ENCODE measurements around the gene GAREM1.
A peak's percentile ranks its signal among the peaks of the same experiment; 100 is the strongest.

GAREM1 gene

DNA sequence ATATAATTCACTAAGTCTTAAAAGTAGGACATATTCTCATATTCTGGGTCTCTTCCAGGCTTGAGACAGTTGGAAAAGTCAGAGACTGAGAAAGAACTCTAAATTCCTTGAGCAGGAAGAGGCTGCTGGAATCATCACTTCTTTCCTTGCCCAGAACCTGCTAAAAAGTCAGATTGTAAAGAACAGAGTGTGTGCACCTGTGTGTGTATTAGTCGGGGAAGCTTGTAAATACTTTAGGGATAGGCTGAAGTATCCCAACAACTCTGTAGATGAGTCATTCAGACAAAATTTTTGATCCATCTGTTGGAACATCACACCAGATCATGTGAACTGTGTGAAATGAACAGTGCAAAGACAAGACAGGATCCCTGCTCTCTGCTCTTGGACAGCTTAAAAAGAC is 16.1 kb downstream of the GAREM1 start:
- H3K27ac ChIP-seq (ENCODE audit: low read length), result no peak overlapping the region
- no peaks in the 10 kb centered on the region for H3K9me3 ChIP-seq (ENCODE audit: control insufficient read depth in 1 of 2, low read length in 2 of 2)
- no peaks in the 10 kb centered on the region for H3K27me3 ChIP-seq (ENCODE audit: low read depth, low read length)
- peaks cover 0 to 15% of the 10 kb centered on the region in 2 donors for H3K4me1 ChIP-seq (ENCODE audit: control insufficient read depth in 1 of 2, insufficient read depth in 2 of 2, low read length in 2 of 2)
- H3K4me3 ChIP-seq (ENCODE audit: low read depth in 1 of 2, low read length in 2 of 2), result no peak overlapping the region
- H3K36me3 ChIP-seq (ENCODE audit: control insufficient read depth in 1 of 2, insufficient read depth in 2 of 2, low read length in 2 of 2), result no peaks in the 10 kb centered on the region

DNA sequence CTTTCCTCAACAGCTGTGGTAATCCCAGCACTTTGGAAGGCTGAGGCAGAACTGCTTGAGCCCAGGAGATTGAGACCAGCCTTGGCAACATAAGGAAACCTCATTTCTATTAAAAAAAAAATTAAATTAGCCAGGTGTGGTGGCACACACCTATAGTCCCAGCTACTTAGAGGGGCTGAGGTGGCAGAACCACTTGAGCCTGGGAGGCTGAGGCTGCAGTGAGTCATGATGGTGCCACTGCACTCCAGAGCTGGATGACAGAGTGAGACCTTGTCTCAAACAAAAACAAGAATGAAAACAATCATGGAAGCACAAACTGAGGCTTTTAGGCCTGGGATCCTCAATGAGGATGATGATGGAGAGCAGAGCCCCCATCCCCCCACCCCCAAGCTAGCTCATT is 19.8 kb downstream of the GAREM1 start:
- no peak overlapping the region for H3K27ac ChIP-seq (ENCODE audit: low read length)
- H3K36me3 ChIP-seq (ENCODE audit: control insufficient read depth in 1 of 2, insufficient read depth in 2 of 2, low read length in 2 of 2), result no peaks in the 10 kb centered on the region
- H3K27me3 ChIP-seq (ENCODE audit: low read depth, low read length), result no peaks in the 10 kb centered on the region
- no peak overlapping the region for H3K4me3 ChIP-seq (ENCODE audit: low read depth in 1 of 2, low read length in 2 of 2)
- no peaks in the 10 kb centered on the region for H3K9me3 ChIP-seq (ENCODE audit: control insufficient read depth in 1 of 2, low read length in 2 of 2)
- peaks cover 0 to 15% of the 10 kb centered on the region in 2 donors for H3K4me1 ChIP-seq (ENCODE audit: control insufficient read depth in 1 of 2, insufficient read depth in 2 of 2, low read length in 2 of 2)

DNA sequence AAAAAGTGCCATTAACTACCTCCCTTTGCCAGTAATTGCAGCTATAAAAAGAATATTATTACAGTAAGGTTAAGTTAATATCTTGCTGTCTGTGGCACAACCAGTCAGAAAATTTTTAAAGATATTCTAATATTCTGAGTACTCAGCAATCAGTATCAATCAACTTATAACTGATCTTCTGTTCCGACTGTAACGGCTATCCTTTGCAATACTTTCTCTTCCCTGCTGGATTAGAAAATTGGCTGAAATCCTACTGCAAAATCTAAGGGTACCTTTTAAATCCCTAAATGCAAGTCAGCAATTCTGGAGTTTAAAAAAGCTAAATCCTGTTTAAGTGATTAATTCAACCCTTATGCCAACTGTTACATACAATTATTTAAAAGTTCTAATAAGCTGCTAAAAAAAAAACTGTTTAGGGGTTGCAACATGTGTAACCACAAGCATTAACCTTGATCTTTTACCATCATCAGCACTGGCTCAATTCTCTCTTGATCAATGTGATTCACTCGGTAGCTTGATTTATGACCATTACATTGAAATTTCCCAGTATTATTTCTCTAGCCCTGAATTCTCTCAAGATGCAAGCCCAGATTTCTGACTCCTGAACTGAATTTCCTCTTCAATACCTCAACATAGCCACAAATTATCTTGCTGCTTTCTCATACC is 20.5 kb downstream of the GAREM1 start:
- H3K4me3 ChIP-seq (ENCODE audit: low read depth in 1 of 2, low read length in 2 of 2), result no peak overlapping the region
- H3K27ac ChIP-seq (ENCODE audit: low read length), result no peak overlapping the region
- H3K27me3 ChIP-seq (ENCODE audit: low read depth, low read length), result no peaks in the 10 kb centered on the region
- no peaks in the 10 kb centered on the region for H3K9me3 ChIP-seq (ENCODE audit: control insufficient read depth in 1 of 2, low read length in 2 of 2)
- peaks cover 0 to 9% of the 10 kb centered on the region in 2 donors for H3K4me1 ChIP-seq (ENCODE audit: control insufficient read depth in 1 of 2, insufficient read depth in 2 of 2, low read length in 2 of 2)
- H3K36me3 ChIP-seq (ENCODE audit: control insufficient read depth in 1 of 2, insufficient read depth in 2 of 2, low read length in 2 of 2), result no peaks in the 10 kb centered on the region

DNA sequence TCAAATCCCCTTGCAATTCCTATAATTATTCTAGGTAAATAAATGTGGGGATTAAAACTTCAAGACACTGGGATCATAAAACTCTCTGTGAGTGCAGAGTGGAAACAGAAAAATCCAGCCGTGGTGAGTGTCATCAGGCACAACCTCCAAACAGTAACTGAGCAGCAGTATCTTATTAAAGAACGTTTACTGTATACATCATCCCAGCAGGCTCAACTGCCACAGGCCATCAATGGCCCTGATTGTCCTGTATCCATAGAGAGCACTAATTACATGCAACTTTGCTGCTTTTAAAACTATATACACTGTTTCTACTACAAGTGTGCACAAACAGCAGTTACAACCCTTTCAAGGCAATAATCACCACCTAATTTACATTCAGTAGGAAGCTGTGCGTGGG is 23.9 kb downstream of the GAREM1 start:
- H3K4me1 ChIP-seq (ENCODE audit: control insufficient read depth in 1 of 2, insufficient read depth in 2 of 2, low read length in 2 of 2), result peaks cover 0 to 12% of the 10 kb centered on the region in 2 donors
- no peaks in the 10 kb centered on the region for H3K9me3 ChIP-seq (ENCODE audit: control insufficient read depth in 1 of 2, low read length in 2 of 2)
- H3K36me3 ChIP-seq (ENCODE audit: control insufficient read depth in 1 of 2, insufficient read depth in 2 of 2, low read length in 2 of 2), result no peaks in the 10 kb centered on the region
- no peaks in the 10 kb centered on the region for H3K27me3 ChIP-seq (ENCODE audit: low read depth, low read length)
- H3K27ac ChIP-seq (ENCODE audit: low read length), result no peak overlapping the region
- no peak overlapping the region for H3K4me3 ChIP-seq (ENCODE audit: low read depth in 1 of 2, low read length in 2 of 2)

DNA sequence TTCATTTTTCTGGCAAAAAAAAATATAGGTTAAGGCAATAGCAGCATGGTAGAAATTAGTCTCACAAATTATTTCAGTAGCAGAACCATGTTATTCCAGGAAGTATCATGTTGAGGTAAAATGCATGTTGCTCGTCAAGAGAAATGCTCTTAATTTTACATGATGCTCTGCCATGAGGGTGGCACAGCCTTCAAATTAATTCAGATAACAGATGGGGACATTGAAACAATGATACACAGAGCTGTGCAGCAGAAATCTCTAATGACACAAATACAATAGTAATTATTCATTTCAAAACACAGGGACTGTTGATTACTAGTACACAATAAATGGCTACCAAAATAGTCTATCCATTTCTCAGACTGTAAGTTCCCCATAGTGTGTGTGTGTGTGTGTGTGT is 24.8 kb downstream of the GAREM1 start:
- Histone ChIP-seq H3K27me3 (ENCODE audit: low read depth, low read length) (no peaks in the 10 kb centered on the region), H3K9me3 (ENCODE audit: control insufficient read depth in 1 of 2, low read length in 2 of 2) (no peaks in the 10 kb centered on the region), H3K4me3 (ENCODE audit: low read depth in 1 of 2, low read length in 2 of 2) (no peak overlapping the region), H3K27ac (ENCODE audit: low read length) (no peak overlapping the region), H3K36me3 (ENCODE audit: control insufficient read depth in 1 of 2, insufficient read depth in 2 of 2, low read length in 2 of 2) (no peaks in the 10 kb centered on the region), H3K4me1 (ENCODE audit: control insufficient read depth in 1 of 2, insufficient read depth in 2 of 2, low read length in 2 of 2) (peaks cover 0 to 12% of the 10 kb centered on the region in 2 donors)

DNA sequence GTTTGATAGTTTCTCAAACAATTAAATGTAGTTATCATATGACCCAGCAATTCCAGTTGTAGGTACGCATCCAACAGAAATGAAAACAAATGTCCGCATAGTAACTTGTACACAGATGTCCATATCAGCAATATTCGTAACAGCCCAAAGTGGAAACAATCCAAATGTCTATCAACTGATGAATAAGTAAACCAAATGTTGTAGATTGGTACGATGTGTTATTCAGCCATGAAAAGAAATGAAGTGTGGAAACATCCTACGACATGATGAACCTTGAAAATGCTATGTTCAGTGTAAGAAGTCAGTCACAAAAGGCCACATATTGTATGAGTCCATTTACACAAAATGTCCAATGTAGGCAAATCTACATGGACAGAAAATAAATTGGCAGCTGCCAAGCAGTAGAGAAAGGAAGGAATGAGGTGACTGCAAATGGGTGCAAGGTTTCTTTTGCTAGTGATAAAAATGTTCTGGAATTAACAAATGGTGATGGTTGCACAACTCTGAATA is 26.9 kb downstream of the GAREM1 start:
- Histone ChIP-seq H3K36me3 (ENCODE audit: control insufficient read depth in 1 of 2, insufficient read depth in 2 of 2, low read length in 2 of 2) (no peaks in the 10 kb centered on the region), H3K4me3 (ENCODE audit: low read depth in 1 of 2, low read length in 2 of 2) (no peak overlapping the region), H3K9me3 (ENCODE audit: control insufficient read depth in 1 of 2, low read length in 2 of 2) (no peaks in the 10 kb centered on the region), H3K4me1 (ENCODE audit: control insufficient read depth in 1 of 2, insufficient read depth in 2 of 2, low read length in 2 of 2) (peaks cover 0 to 12% of the 10 kb centered on the region in 2 donors), H3K27ac (ENCODE audit: low read length) (no peak overlapping the region), H3K27me3 (ENCODE audit: low read depth, low read length) (no peaks in the 10 kb centered on the region)

DNA sequence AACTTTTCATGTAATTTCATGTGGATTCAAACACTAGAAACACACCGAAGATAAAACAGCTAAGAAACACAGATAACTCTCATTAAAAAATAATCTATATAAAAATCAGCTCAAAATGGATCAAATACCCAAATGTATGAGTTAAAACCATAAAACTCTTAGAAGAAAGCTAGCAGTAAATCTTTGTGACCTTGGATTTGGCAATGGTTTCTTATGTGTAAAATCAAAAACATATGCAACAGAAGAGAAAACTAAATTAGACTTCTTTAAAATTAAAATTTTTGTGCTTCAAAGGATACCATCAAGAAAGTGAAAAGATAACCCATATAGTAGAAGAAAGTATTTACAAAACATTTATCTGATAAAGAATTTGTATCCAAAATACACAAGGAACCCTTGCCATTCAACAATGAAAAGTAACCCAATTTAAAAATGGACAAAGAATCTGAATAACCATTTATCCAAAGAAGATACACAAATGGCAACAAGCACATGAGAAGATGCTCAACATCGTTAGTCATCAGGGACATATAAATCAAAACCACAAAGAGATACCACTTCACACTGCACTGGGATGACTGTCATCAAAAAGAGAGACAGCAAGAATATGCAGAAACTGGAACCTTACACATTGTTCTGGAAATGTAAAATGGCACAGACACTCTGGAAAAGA is 27.5 kb downstream of the GAREM1 start:
- Histone ChIP-seq H3K27ac (ENCODE audit: low read length) (no peak overlapping the region), H3K9me3 (ENCODE audit: control insufficient read depth in 1 of 2, low read length in 2 of 2) (no peaks in the 10 kb centered on the region), H3K4me1 (ENCODE audit: control insufficient read depth in 1 of 2, insufficient read depth in 2 of 2, low read length in 2 of 2) (peaks cover 0 to 12% of the 10 kb centered on the region in 2 donors)

DNA sequence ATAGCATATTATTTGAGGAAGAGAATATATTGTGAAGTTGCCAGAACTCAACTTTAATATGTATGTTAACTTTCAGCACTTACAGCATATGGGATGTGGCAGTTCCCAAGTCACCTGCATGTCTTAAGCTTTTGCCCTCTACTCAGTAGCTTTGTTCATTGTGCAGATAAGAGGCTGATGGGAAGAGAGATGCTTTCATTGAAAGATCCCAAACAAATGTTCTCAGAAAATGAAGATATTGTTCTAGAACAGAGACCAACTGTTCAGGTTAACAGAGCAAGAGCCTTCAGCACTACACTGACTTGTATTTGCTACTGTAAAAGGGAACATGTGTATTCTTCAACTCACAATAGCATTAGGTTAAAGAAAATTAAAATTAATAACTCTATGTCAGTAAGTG is 28.1 kb downstream of the GAREM1 start:
- Histone ChIP-seq H3K9me3 (ENCODE audit: control insufficient read depth in 1 of 2, low read length in 2 of 2) (no peaks in the 10 kb centered on the region), H3K27me3 (ENCODE audit: low read depth, low read length) (no peaks in the 10 kb centered on the region), H3K36me3 (ENCODE audit: control insufficient read depth in 1 of 2, insufficient read depth in 2 of 2, low read length in 2 of 2) (no peaks in the 10 kb centered on the region), H3K27ac (ENCODE audit: low read length) (no peak overlapping the region), H3K4me3 (ENCODE audit: low read depth in 1 of 2, low read length in 2 of 2) (no peak overlapping the region), H3K4me1 (ENCODE audit: control insufficient read depth in 1 of 2, insufficient read depth in 2 of 2, low read length in 2 of 2) (peaks cover 0 to 13% of the 10 kb centered on the region in 2 donors)

More for the DNA sequence above, 27.5 kb downstream of the GAREM1 start:
- H3K4me3 ChIP-seq (ENCODE audit: low read depth in 1 of 2, low read length in 2 of 2), result no peak overlapping the region
- H3K36me3 ChIP-seq (ENCODE audit: control insufficient read depth in 1 of 2, insufficient read depth in 2 of 2, low read length in 2 of 2), result no peaks in the 10 kb centered on the region
- no peaks in the 10 kb centered on the region for H3K27me3 ChIP-seq (ENCODE audit: low read depth, low read length)

DNA sequence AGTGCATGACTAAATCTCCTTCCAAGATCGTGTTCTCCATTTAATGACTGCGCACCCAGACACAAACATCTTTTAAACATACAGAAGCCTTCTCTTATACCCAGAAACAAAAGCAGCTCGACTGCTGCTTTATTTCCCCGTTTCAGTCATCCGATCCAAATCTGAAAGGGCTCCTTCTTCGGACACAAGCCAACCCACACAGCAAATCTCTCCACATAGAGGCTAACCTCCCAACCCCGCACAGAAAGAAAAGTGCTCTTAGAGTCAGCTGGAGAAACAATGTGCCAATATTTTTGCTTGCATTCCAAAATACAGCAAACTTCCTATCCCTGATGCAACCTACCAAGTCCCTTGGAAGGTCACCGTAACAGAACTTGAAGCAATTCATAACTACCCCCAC is 29.1 kb downstream of the GAREM1 start:
- Histone ChIP-seq H3K27ac (ENCODE audit: low read length) (no peak overlapping the region), H3K4me3 (ENCODE audit: low read depth in 1 of 2, low read length in 2 of 2) (peak overlapping the region in 1 of 2 donors; percentile 12), H3K4me1 (ENCODE audit: control insufficient read depth in 1 of 2, insufficient read depth in 2 of 2, low read length in 2 of 2) (peaks cover 0 to 22% of the 10 kb centered on the region in 2 donors), H3K9me3 (ENCODE audit: control insufficient read depth in 1 of 2, low read length in 2 of 2) (no peaks in the 10 kb centered on the region), H3K27me3 (ENCODE audit: low read depth, low read length) (no peaks in the 10 kb centered on the region), H3K36me3 (ENCODE audit: control insufficient read depth in 1 of 2, insufficient read depth in 2 of 2, low read length in 2 of 2) (no peaks in the 10 kb centered on the region)

DNA sequence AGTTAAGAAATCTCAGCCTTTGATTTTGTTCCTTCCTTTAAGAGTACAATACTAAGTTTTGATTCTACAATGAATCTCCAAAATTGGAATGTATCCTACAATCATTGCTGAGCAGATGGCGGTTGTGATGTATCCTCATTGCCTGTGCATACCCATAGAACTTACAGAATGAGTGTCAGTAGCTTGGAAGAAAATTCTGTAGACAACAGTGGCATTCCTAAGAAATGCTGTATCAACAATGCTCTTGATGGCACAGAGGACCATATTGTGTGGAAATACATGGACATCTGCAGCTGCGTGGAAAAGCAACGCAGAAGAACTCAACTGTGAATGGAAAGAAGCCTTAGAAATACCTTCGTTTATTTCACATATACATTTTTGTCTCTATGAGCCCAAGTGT is 30.2 kb downstream of the GAREM1 start:
- Histone ChIP-seq H3K4me1 (ENCODE audit: control insufficient read depth in 1 of 2, insufficient read depth in 2 of 2, low read length in 2 of 2) (peaks cover 0 to 22% of the 10 kb centered on the region in 2 donors), H3K27ac (ENCODE audit: low read length) (no peak overlapping the region), H3K4me3 (ENCODE audit: low read depth in 1 of 2, low read length in 2 of 2) (no peak overlapping the region), H3K27me3 (ENCODE audit: low read depth, low read length) (no peaks in the 10 kb centered on the region), H3K36me3 (ENCODE audit: control insufficient read depth in 1 of 2, insufficient read depth in 2 of 2, low read length in 2 of 2) (no peaks in the 10 kb centered on the region), H3K9me3 (ENCODE audit: control insufficient read depth in 1 of 2, low read length in 2 of 2) (no peaks in the 10 kb centered on the region)

DNA sequence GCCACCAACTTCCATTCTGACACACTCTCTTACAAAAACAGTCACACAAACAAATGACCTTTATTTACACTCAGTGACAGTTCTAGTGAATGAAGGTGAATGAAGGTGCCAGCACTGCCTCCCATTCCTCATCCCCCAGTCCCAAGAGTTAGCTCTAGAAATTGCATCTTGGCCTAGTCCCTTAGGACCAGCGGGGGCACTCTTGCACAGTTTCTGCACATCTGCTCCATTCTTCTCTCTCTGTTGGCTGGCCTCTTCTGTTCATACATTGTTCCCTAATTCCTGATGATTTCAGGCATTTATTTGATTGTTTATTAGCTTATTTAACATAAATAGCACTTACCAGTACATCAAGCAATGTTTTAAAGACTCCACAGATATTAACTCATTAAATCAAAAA is 30.9 kb downstream of the GAREM1 start:
- peaks cover 0 to 22% of the 10 kb centered on the region in 2 donors for H3K4me1 ChIP-seq (ENCODE audit: control insufficient read depth in 1 of 2, insufficient read depth in 2 of 2, low read length in 2 of 2)
- H3K9me3 ChIP-seq (ENCODE audit: control insufficient read depth in 1 of 2, low read length in 2 of 2), result no peaks in the 10 kb centered on the region
- H3K27me3 ChIP-seq (ENCODE audit: low read depth, low read length), result no peaks in the 10 kb centered on the region
- no peaks in the 10 kb centered on the region for H3K36me3 ChIP-seq (ENCODE audit: control insufficient read depth in 1 of 2, insufficient read depth in 2 of 2, low read length in 2 of 2)
- no peak overlapping the region for H3K27ac ChIP-seq (ENCODE audit: low read length)
- no peak overlapping the region for H3K4me3 ChIP-seq (ENCODE audit: low read depth in 1 of 2, low read length in 2 of 2)

Measured in muscle layer of duodenum (tissue), 2 donors.